ENCODE results near the gene PRKCB. TPM values are rescaled to one million over a fixed set of nuclear protein-coding genes. Genes with fewer than 3 reads are reported as not detected.

The PRKCB gene
- total and polyA plus RNA-seq, 2 donors from 2014 or later = 0.62 to 17.8 TPM

DNA sequence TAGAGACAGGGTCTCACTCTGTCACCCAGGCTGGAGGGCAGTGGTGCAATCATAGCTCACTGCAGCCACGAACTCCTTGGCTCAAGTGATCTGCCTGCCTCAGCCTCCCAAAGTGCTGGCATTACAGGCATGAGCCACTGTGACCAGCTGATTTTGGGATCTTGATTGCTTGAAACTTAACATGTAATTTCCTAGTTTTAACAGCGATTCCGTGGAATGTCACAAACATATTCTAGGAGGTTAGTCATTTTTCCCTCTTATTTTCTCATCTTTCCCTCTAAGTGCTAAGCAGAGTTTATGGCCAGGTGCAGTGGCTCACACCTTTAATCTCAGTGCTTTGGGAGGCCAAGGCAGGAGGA lies 297.0 kb downstream of the PRKCB start:
- Histone ChIP-seq H3K9ac (ENCODE audit: low read length in 3 of 3) (no peak overlapping the region), H3K9me3 (ENCODE audit: control insufficient read depth in 2 of 3, insufficient read depth in 1 of 3, low read length in 3 of 3) (no peaks in the 10 kb centered on the region), H3K27ac (ENCODE audit: low read depth in 2 of 2, low read length in 2 of 2) (no peak overlapping the region), H3K36me3 (ENCODE audit: control insufficient read depth in 2 of 3, insufficient read depth in 3 of 3, low read length in 3 of 3) (no peaks in the 10 kb centered on the region), H3K27me3 (ENCODE audit: control insufficient read depth, insufficient read depth, low read length) (no peaks in the 10 kb centered on the region), H3K4me3 (ENCODE audit: low read length in 3 of 3) (no peak overlapping the region), H3K4me1 (ENCODE audit: control insufficient read depth in 2 of 3, insufficient read depth in 2 of 3, low read depth in 1 of 3, low read length in 3 of 3) (no peaks in the 10 kb centered on the region)
- intact Hi-C loops (cut with DNase I) = no loop called here
- FAIRE-seq (no peak), DNase-seq (no peak)
- TF ChIP-seq, protein P1, sequence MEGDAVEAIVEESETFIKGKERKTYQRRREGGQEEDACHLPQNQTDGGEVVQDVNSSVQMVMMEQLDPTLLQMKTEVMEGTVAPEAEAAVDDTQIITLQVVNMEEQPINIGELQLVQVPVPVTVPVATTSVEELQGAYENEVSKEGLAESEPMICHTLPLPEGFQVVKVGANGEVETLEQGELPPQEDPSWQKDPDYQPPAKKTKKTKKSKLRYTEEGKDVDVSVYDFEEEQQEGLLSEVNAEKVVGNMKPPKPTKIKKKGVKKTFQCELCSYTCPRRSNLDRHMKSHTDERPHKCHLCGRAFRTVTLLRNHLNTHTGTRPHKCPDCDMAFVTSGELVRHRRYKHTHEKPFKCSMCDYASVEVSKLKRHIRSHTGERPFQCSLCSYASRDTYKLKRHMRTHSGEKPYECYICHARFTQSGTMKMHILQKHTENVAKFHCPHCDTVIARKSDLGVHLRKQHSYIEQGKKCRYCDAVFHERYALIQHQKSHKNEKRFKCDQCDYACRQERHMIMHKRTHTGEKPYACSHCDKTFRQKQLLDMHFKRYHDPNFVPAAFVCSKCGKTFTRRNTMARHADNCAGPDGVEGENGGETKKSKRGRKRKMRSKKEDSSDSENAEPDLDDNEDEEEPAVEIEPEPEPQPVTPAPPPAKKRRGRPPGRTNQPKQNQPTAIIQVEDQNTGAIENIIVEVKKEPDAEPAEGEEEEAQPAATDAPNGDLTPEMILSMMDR (IDR thresholded peaks at IDR 0.05; ENCODE audit: borderline replicate concordance, extremely low read depth, insufficient read depth) = no peak

DNA sequence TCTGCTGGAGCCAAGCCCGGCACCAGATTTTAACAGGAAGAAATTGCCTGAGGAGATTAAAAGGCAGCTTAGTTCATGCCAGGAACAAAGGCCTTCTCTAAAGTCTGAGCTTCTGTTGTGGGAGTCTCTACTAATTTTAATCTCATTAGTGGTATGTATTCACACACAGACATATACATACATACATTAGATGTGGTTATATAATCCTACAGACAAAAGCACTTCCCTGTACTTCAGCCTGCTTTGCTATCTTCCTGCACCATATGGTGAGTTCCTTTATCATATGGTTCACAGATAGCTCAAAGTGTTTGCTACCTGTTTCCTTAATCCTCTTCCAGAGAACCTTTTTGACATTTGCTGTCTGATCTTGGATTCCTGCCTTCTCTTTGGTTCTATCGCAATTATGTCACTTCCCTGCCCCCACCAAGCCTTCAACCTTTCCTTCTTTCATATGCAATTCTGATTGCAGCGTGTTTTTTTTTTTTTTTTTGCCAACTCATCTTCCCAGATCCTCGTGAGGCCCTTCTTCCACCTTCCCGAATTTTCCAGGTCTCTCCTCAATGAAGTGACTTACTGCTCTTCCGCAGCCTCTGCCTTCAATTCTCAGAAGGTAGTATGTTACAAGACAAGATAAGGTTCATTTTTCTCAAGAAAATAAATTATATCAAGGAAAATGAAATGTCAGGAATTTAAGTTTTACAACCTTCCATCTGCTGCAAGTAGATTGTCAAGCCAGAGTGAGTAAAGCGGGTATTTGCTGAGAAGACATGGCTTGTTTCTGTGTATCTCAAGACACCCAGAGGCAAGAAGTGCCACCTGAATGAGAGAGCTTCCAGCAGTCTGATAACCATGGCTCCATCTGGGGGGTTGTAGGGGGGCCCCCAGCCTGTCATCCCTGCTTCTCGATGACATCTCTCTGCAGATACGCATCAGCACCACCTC lies 300.1 kb downstream of the PRKCB start:
- Histone ChIP-seq H3K4me3 (ENCODE audit: low read length in 3 of 3) (no peak overlapping the region), H3K4me1 (ENCODE audit: control insufficient read depth in 2 of 3, insufficient read depth in 2 of 3, low read depth in 1 of 3, low read length in 3 of 3) (no peaks in the 10 kb centered on the region), H3K27me3 (ENCODE audit: control insufficient read depth, insufficient read depth, low read length) (no peaks in the 10 kb centered on the region), H3K9ac (ENCODE audit: low read length in 3 of 3) (no peak overlapping the region), H3K27ac (ENCODE audit: low read depth in 2 of 2, low read length in 2 of 2) (no peak overlapping the region), H3K9me3 (ENCODE audit: control insufficient read depth in 2 of 3, insufficient read depth in 1 of 3, low read length in 3 of 3) (no peaks in the 10 kb centered on the region), H3K36me3 (ENCODE audit: control insufficient read depth in 2 of 3, insufficient read depth in 3 of 3, low read length in 3 of 3) (no peaks in the 10 kb centered on the region)
- TF ChIP-seq, protein P1 (IDR thresholded peaks at IDR 0.05; ENCODE audit: borderline replicate concordance, extremely low read depth, insufficient read depth) = no peak
- no peak for DNase-seq
- intact Hi-C loops (cut with DNase I) = no loop called here
- FAIRE-seq = no peak

DNA sequence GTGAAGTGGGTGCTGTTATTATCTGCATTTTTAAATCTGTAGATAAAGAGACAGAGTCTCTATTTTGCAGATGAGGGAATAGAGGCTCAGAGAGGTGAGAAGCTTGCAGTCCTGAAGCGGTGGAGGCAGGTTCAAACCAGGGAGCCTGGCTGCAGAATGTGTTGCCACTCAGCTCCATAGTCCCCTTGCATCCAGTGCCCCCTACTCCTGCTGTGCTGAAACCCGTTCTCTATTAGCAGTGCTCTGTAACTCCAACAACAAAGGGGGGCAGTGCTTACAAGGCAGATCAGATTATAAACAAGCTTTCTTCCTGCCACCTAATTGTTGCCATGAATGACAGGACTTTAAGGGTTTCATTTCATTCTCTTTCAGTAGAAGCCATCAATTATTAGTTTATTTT lies 302.2 kb downstream of the PRKCB start:
- no peaks in the 10 kb centered on the region for H3K4me1 ChIP-seq (ENCODE audit: control insufficient read depth in 2 of 3, insufficient read depth in 2 of 3, low read depth in 1 of 3, low read length in 3 of 3)
- no peaks in the 10 kb centered on the region for H3K36me3 ChIP-seq (ENCODE audit: control insufficient read depth in 2 of 3, insufficient read depth in 3 of 3, low read length in 3 of 3)
- FAIRE-seq = no peak
- intact Hi-C loops (cut with DNase I) = no loop called here
- no peaks in the 10 kb centered on the region for H3K27me3 ChIP-seq (ENCODE audit: control insufficient read depth, insufficient read depth, low read length)
- H3K9ac ChIP-seq (ENCODE audit: low read length in 3 of 3) = no peak overlapping the region
- DNase-seq = no peak
- H3K9me3 ChIP-seq (ENCODE audit: control insufficient read depth in 2 of 3, insufficient read depth in 1 of 3, low read length in 3 of 3) = no peaks in the 10 kb centered on the region
- no peak overlapping the region for H3K27ac ChIP-seq (ENCODE audit: low read depth in 2 of 2, low read length in 2 of 2)
- no peak overlapping the region for H3K4me3 ChIP-seq (ENCODE audit: low read length in 3 of 3)
- TF ChIP-seq, protein P1 (IDR thresholded peaks at IDR 0.05; ENCODE audit: borderline replicate concordance, extremely low read depth, insufficient read depth) = no peak

Data from kidney (tissue), 14 donors.